GM21367 (cell line): ENCODE data around the gene COP1.
"Not testable (repeated sequence)": the region's sequence is repeated elsewhere in the genome, so short reads cannot be mapped to it uniquely, and the experiment has no call there.

ENCODE experiments used
- ATAC-seq: cut with Tn5 transposase; IDR thresholded peaks from one replicate; pipeline ENCODE4 v1.9.1; 2021; ENCODE audit not compliant: unreplicated experiment

The COP1 gene

DNA sequence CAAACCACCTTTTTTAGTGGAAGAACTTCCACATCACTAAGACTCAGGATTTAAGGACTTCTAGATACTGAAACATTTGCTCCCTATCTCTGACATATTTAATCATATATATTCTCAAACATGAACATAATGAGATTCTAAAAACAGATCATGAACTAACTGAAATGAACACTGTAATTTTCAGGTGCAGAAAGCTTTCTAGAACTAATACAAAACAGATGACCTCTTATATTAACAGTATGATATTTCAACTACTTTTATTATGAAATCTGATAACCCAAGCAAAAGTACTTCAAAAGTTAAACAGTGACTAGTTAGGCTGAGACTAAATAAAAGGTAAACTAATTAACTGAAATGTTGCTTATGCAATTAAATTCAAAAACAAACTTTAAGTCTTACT lies 157.5 kb downstream of the COP1 start:
- ATAC-seq = no peak

DNA sequence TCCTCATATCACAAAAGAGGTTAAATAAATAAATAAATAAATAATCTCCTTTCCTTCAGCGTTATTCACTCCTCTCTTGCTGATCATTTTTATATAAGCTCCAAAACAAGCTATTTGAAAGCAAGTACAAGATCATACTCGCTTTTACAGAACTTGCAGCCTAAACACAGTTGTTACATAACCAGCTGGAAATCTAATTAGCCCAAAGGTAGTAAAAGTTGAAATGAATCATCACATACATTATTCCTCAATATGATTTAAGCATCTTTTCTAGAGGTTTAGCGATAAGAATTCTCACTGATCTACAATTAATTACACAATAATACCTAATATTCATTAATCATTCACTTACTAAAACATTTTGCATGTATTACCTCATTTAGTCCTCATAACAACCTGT lies 160.2 kb downstream of the COP1 start:
- ATAC-seq = no peak

DNA sequence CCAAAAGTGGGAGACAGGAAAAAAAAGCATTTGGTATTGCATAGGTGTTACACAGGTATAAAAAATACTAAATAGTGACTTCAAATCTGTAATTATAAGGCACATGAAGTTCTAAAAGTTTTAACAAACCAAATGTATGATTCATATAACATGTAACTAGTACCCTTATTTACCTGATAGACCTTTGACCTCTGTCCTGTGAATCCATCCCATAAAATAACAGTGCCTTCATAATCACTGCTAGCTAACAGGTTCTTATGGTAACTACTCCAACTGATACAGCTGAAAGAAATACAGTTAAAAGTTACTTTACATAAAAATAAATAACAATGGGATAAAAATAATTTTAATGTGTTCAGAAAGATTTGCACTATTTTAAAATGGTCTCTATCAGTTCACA lies 163.5 kb downstream of the COP1 start:
- no peak for ATAC-seq

- ATAC-seq = no peak
Measured at GRCh38 chr1:176033881-176034280, 173.2 kb downstream of the COP1 start.

GRCh38 chr1:176033474-176033873 lies 173.6 kb downstream of the COP1 start:
- no peak for ATAC-seq

DNA sequence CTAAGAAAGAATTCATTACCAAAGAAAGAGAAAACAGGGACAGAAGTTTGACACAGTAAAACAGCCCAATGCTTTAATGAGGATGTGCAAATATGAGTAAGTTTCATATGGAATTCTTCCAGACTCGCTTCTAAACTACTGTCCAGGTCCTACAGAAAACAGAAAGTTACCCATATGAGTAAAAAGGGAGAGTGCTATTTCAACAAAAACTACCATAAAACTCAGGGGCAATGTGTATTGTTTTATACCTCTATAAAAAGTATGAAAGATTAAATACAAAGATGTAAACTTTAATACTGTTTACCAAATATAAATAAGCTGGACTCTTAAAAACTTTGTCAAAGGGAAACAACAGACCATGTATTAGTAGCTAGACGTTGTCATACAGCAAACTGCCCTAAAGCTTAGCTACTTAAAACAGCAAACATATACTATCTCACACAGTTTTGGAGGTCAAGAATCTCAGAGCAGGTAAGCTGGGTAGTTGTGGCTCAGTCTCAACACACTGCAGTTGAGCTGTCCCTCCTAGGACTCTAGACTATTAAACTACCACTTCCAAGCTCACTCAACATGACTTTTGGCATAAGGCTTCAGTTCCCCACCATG lies 174.9 kb downstream of the COP1 start:
- no peak for ATAC-seq

DNA sequence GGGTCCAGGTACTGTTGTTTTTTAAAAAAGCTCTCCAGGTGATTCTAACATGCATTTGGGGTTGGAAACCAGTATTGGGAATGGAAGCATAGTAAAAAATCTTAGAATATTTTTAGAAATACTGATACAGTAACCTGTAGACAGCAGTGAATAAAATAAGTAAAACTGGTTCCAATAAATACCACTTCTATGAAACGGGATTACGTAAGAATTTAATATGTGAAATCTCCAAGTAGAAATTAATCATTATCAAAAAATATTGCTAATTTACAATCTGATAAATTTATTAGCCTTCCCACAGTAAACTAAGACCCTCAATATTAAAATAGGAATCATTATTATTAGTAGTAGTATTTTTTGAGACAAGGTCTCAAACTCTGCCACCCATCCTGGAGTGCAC lies 177.5 kb downstream of the COP1 start:
- ATAC-seq = no peak

DNA sequence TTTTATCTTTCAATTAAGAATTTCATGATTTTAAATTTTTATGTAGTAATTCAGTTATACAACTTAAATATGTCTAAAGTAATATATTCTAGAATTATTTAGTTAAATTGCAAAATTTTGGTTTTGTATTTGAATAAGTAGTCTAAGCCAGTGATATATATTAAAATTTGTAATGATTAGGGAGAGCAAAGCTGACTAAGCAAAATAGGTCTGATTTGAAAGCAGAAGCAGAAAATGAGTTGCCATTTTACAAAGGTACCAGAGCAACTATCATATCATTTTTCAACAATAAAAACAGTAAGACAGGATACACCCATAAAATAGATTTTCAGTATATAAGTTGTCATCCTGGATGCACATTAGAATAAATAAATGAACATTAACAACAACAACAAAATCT lies 177.9 kb downstream of the COP1 start:
- ATAC-seq = no peak

- ATAC-seq = not testable (repeated sequence)
Measured at GRCh38 chr1:176027934-176028333, 179.2 kb downstream of the COP1 start.

DNA sequence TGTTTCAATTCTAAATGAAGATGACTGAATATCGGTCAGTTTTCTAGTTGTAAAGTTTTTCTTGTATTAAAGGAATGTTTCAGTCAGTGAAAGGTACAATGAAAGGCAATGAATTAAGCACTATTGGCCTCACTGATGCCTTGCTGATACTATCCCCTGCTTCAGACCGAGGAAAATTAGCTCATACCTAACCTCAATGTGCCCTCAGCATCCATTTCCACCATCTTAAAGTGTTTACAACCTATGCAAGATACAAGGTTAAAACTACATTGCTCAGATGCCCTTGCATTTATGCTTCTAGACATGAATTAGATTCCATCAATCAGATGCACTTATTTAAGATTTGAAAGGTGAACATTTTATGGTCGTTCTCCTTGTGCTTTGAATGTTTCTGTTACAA lies 184.5 kb downstream of the COP1 start:
- ATAC-seq = no peak

- ATAC-seq = no peak
Measured at GRCh38 chr1:176017722-176018121, 189.4 kb downstream of the COP1 start.

- ATAC-seq = no peak
Measured at GRCh38 chr1:176009951-176010350, 197.1 kb downstream of the COP1 start.

DNA sequence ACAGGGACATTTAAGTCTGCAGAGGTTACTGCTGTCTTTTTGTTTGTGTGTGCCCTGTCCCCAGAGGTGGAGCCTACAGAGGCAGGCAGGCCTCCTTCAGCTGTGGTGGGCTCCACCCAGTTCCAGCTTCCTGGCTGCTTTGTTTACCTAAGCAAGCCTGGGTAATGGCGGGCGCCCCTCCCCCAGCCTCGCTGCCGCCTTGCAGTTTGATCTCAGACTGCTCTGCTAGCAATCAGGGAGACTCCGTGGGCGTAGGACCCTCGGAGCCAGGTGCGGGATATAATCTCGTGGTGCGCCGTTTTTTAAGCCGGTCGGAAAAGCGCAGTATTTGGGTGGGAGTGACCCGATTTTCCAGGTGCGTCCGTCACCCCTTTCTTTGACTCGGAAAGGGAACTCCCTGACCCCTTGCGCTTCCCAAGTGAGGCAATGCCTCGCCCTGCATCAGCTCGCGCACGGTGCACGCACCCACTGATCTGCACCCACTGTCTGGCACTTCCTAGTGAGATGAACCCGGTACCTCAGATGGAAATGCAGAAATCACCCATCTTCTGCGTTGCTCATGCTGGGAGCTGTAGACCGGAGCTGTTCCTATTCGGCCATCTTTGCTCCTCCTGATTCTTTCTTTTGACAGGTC lies 199.2 kb downstream of the COP1 start:
- ATAC-seq = not testable (repeated sequence)

DNA sequence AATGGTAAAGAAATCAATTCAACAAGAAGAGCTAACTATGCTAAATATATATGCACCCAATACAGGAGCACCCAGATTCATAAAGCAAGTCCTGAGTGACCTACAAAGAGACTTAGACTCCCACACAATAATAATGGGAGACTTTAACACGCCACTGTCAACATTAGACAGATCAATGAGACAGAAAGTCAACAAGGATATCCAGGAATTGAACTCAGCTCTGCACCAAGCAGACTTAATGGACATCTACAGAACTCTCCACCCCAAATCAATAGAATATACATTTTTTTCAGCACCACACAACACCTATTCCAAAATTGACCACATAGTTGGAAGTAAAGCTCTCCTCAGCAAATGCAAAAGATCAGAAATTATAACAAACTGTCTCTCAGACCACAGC lies 212.4 kb downstream of the COP1 start:
- ATAC-seq = not testable (repeated sequence)

DNA sequence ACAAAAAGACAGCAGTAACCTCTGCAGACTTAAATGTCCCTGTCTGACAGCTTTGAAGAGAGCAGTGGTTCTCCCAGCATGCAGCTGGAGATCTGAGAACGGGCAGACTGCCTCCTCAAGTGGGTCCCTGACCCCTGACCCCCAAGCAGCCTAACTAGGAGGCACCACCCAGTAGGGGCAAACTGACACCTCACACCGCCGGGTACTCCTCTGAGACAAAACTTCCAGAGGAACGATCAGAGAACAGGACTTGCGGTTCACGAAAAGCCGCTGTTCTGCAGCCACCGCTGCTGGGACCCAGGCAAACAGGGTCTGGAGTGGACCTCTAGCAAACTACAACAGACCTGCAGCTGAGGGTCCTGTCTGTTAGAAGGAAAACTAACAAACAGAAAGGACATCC lies 214.3 kb downstream of the COP1 start:
- not testable (repeated sequence) for ATAC-seq

- ATAC-seq = not testable (repeated sequence)
Measured at GRCh38 chr1:175992202-175992601, 214.9 kb downstream of the COP1 start.

GRCh38 chr1:175984813-175985212 lies 222.3 kb downstream of the COP1 start:
- no peak for ATAC-seq

DNA sequence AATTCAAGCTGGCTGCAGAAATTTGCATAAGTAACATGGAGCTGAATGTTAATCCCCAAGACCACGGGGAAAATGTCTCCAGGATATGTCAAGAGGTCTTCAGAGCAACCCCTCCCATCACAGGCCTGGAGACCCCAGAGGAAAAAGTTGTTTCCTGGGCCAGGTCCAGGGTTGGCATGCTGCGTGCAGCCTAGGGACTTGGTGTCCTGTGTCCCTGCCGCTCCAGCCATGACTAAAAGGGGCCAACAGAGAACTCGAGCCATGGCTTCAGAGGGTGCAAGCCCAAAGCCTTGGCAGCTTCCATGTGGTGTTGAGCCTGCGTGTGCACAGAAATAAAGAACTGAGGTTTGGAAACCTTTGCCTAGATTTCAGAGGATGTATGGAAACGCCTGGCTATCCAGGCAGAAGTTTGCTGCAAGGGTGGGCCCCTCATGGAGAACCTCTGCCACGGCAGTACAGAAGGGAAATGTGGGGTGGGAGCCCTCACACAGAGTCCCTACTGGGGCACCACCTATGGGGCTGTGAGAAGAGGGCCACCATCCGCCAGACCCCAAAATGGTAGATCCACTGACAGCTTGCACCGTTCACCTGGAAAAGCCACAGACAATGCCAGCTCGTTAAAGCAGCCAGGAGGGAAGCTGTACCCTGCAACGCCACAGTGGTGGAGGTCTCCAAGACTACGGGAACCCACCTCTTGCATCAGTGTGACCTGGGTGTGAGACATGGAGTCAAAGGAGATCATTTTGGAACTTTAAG lies 222.9 kb downstream of the COP1 start:
- ATAC-seq = no peak

DNA sequence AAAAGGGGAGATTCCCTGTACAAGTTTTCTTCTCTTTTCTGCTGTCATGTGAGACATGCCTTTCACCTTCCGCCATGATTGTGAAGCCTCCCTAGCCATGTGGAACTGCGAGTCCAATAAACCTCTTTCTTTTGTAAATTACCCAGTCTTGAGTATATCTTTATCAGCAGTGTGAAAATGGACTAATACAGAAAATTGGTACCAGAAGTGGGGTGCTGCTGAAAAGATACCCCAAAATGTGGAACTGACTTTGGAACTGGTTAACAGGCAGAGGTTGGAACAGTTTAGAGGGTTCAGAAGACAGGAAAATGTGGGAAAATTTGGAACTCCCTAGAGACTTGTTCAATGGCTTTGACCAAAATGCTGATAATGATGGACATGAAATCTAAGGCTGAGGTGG lies 223.7 kb downstream of the COP1 start:
- not testable (repeated sequence) for ATAC-seq

DNA sequence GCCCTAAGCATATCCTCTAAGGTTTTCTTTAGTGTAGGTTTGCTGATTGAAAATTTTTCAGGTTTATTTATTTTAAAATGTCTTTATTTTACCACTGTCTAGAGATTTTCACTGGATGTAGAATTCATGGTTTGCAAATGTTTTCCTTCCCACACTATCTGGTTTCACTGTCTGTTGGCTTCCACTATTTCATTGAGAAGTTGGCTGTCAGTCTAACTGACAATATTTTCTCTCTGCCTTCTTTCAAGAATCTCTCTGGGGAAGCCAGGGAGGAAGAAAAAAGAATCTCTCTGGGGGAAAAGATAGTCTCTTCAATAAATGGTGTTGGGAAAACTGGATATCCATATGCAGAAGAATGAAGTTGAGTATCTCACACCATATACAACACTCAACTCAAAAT lies 226.0 kb downstream of the COP1 start:
- no peak for ATAC-seq

DNA sequence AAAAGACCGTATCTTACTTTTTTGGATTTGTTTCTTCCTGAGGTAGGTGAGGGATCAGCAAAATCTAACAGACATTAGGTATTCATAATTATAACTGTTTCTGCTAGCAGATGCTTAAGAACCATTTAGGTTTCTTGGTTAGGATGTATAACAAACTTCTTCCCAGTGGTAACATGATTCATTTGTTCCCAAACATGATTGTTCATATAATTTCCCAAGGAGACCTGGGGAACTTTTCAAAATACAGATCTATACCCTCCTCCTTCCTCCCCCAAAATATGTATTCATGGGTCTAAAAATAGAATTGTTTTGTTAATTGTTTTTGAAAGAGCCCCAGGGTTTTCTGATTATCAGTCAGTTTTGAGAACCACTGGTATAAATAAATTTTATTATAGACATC lies 228.2 kb downstream of the COP1 start:
- ATAC-seq = no peak

- ATAC-seq = no peak
Measured at GRCh38 chr1:175978476-175978875, 228.6 kb downstream of the COP1 start.
